GM12891 (cell line): ENCODE results near the gene RPL13.

ENCODE experiments used
- PAX5 ChIP-seq: IDR thresholded peaks from 2 replicates; pipeline ENCODE4 v1.6.1; 2011; ENCODE audit warnings: low read length, moderate library complexity, mild to moderate bottlenecking; ENCODE audit not compliant: insufficient read depth, severe bottlenecking
- POLR2A ChIP-seq: IDR thresholded peaks from 2 replicates; pipeline ENCODE4 v1.6.1; 2011; ENCODE audit warnings: low read depth, low read length, control low read depth
- POLR2AphosphoS5 ChIP-seq: IDR thresholded peaks from 2 replicates; pipeline ENCODE4 v1.6.1; 2011; ENCODE audit warnings: low read depth, low read length, control low read depth
- POU2F2 ChIP-seq: IDR thresholded peaks from 2 replicates; pipeline ENCODE4 v1.6.1; 2011; ENCODE audit warnings: low read depth, mild to moderate bottlenecking, control low read depth, low read length, moderate library complexity
- SPI1 ChIP-seq: IDR thresholded peaks from 2 replicates; pipeline ENCODE4 v1.6.1; 2011; ENCODE audit warnings: low read depth, low read length, control low read depth
- TAF1 ChIP-seq: IDR thresholded peaks from 2 replicates; pipeline ENCODE4 v1.6.1; 2011; ENCODE audit warnings: low read depth, low read length, control low read depth

DNA sequence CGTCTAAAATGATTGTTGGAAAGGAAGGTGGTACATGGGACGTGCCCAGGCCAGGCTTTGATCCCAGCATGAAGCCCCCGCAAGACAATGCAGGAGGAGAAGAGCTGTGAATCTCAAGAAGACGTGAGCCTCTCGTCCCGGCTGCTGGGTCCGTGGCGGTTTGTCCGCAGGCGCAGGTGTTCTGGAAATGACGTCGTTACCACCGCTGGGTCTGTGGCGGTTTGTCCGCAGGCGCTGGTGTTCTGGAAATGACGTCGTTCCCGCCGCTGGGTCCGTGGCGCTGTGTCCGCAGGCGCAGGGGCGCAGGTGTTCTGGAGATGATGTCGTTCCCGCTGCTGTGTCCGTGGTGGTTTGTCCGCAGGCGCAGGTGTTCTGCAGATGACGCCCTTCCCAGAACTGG is 38.2 kb upstream of the RPL13 start:
- TF ChIP-seq SPI1: no peak
- TF ChIP-seq POLR2A: no peak
- TF ChIP-seq TAF1: no peak
- TF ChIP-seq PAX5: no peak
- TF ChIP-seq POU2F2: no peak
- no peak for TF ChIP-seq POLR2AphosphoS5
